GM12865 (cell line): Measurements from ENCODE around the gene LUC7L3.
A peak's percentile ranks its signal among the peaks of the same experiment; 100 is the strongest.

Experiments used
- DNase-seq: peaks from one replicate; pipeline ENCODE4 v3.0.0; 2010; ENCODE audit warnings: low read depth
- H3K4me3 ChIP-seq: 2 replicates; pipeline ENCODE4 v1.5.1; 2011; ENCODE audit warnings: mild to moderate bottlenecking, low read depth, low read length, control low read depth
- CTCF ChIP-seq: IDR thresholded peaks from 2 replicates; pipeline ENCODE4 v1.5.1; 2011; ENCODE audit warnings: low read length, control low read depth, low read depth, inconsistent platforms; ENCODE audit not compliant: insufficient read depth; ENCODE audit errors: missing control alignments

Gene LUC7L3

GRCh38 chr17:50778471-50778870 lies 59.1 kb downstream of the LUC7L3 start:
- DNase-seq = no peak
- H3K4me3 ChIP-seq = no peak overlapping the region
- TF ChIP-seq CTCF = no peak

GRCh38 chr17:50778988-50779387 lies 59.6 kb downstream of the LUC7L3 start:
- TF ChIP-seq CTCF = no peak
- DNase-seq = no peak
- H3K4me3 ChIP-seq = no peak overlapping the region

GRCh38 chr17:50779747-50780353 lies 60.4 kb downstream of the LUC7L3 start:
- TF ChIP-seq CTCF = no peak
- H3K4me3 ChIP-seq = no peak overlapping the region
- DNase-seq = no peak

- H3K4me3 ChIP-seq = peak overlapping the region; percentile 29; the same call in 1 of the 2 replicates
- no peak for DNase-seq
- TF ChIP-seq CTCF = no peak
Measured at GRCh38 chr17:50781167-50781566, 61.8 kb downstream of the LUC7L3 start.

- peak; percentile 89 for DNase-seq
- peak; percentile 99 for TF ChIP-seq CTCF
- no peak overlapping the region for H3K4me3 ChIP-seq
Measured at GRCh38 chr17:50783193-50783660, 63.8 kb downstream of the LUC7L3 start.

GRCh38 chr17:50783905-50784304 lies 64.5 kb downstream of the LUC7L3 start:
- no peak overlapping the region for H3K4me3 ChIP-seq
- TF ChIP-seq CTCF = no peak

GRCh38 chr17:50785126-50785525 lies 65.7 kb downstream of the LUC7L3 start:
- no peak for TF ChIP-seq CTCF
- DNase-seq = no peak
- H3K4me3 ChIP-seq = no peak overlapping the region

More at GRCh38 chr17:50783905-50784304, 64.5 kb downstream of the LUC7L3 start:
- no peak for DNase-seq
